Omental fat pad (tissue), 4 donors: ENCODE results near the gene RGS11. TPM values are rescaled to one million over a fixed set of nuclear protein-coding genes. Genes with fewer than 3 reads are reported as not detected.
A peak's percentile ranks its signal among the peaks of the same experiment; 100 is the strongest.

Experiments used
- ATAC-seq: fragments of 150-250 bp; one replicate; pipeline ENCODE4 v1.9.1; 2016; ENCODE audit warnings: mild to moderate bottlenecking, moderate library complexity; ENCODE audit not compliant: low FRiP score
- DNase-seq: peaks from one replicate; pipeline ENCODE4 v3.0.0-alpha.2; 2019; ENCODE audit warnings: low spot score
- CTCF ChIP-seq, 3 donors: fragments of 450-650 bp; IDR thresholded peaks; one replicate each; pipeline ENCODE4 v1.5.1; 2016 to 2017; ENCODE audit warnings: antibody characterized with exemption in 3 of 3, mild to moderate bottlenecking in 3 of 3, moderate library complexity in 2 of 3
- total RNA-seq, 4 donors: library from RNA; depleted of rRNA; stranded (reverse); fragments of >200 nt; gene quantifications; one replicate each; pipeline ENCODE4 v1.1.0, GENCODE V29; 2016

Gene RGS11
- total RNA-seq, 4 donors from 2014 or later = 5.0 to 23.5 (median 13.8) TPM

DNA sequence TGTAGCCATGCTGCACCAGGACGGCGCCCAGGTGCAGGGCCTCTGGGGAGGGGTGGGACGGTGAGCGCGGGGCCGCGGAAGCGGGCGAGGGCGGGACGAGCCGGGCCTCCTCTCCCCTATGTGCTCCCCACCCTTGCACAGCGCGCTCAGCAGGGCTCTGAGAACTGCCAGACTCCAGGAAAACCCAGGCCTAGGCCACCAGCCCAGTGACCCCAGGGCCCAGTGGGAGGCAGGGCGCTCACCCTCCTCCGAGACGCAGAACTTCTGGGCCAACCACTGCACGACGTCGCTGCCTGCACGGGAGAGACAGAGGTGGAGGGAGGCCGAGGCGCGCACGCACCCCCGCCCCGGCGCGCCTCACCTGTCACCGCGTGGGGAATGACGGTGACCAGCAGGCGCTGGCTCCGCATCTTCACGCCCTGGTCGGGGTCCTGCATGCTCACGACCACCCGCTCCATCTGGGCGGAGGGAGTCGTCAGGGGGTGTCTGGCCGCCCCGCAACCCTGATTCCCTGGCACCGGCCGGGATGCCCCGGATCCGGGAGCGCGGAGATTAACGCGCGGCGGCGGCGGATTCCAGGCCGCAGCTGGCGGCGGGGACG lies 603 bp downstream of the RGS11 start:
- ATAC-seq = no peak
- TF ChIP-seq CTCF (IDR thresholded peaks at IDR 0.05) = no peak
- DNase-seq = no peak

DNA sequence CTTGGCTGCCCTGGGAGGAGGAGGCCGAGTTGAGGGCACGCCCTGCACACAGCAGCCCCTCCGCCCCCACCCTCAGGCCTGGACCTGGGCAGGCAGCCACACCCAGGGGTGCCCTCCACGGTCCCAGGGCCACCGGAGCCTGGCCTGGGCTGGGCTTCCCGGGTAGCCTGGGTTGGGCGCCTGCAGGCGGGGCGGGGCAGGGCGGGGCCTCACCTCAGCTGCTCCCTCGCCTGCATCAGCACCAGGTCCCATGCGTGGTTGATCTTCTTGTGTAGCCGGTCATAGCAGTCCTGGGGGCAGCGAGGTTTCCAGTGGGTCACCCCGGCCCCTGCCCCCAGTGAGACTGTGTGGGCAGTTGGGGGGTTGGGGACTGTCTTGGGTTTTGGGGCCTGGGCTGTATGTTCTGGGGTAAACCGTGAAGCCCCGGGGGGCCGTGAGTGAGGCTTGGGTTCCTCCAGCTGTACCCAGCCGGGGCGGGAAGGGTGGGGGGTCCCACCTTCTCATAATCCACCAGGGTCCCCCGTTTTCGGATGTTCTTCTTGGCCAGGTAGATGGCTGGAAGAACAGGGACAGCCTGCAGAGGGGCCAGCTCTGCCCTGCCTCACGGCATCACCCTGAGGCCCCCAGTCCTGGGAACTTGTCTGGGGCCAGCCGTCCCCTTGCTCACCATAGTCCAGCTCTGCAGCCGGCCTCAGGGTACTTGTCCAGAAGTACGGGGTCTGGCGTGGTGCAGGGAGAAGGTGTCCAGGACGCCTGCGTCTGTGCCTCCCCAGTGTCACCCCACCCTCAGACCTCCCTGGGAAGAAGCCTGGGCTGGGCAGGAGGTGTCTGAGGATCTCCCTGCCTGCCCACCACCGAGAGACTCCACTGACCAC lies 2.0 kb downstream of the RGS11 start:
- DNase-seq = no peak
- TF ChIP-seq CTCF (IDR thresholded peaks at IDR 0.05) = no peak
- peak; percentile 5 for ATAC-seq

DNA sequence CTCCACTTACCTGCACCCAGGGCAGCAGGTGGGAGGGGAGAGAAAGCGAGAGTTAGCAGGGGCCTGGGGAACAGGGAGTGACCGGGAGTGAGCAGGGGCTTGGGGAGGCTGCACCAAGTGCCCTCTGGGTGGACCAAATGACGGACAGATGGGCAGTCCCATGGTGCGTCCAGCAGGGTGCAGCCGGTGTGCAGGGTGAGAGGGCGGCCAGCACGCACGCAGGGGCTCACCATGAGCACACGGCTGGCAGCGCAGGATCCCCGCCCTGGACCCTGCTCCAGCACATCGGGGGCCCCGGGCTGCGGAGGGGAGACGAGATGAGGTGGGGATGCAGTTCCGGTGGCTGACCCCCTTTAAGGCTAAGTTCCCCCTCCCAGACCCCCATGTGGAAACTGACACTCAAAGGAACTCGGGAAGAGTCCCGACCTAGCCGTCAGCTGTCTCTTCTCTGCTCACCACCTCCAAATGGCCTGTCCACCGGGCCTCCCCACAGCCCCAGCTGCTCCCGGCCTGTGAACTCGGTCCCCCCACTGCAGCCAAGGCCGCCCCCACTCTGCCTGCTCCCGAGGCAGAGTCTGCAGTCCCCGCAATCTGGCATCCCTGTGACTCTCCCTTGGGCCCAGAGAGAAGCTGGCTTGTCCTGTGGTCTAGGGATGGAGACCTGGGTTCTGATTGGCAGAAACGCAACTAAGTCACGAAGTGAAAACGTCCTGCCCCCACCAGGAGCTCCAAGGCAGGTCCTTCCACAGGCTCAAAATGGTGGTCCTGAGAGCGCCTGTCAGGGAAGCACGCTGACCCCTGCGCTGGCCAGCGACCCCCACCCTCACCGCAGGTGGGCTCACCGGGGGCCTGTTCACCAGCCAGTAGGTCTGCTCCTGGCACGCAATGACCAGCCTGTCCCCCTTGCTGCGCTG lies 2.9 kb downstream of the RGS11 start:
- no peak for TF ChIP-seq CTCF (IDR thresholded peaks at IDR 0.05)
- DNase-seq (no peak), ATAC-seq (no peak)

- TF ChIP-seq CTCF (IDR thresholded peaks at IDR 0.05) = no peak
- no peak for DNase-seq
Observed at GRCh38 chr16:270381-271255, 5.1 kb downstream of the RGS11 start.

GRCh38 chr16:269061-269796 lies 6.5 kb downstream of the RGS11 start:
- DNase-seq = no peak
- ATAC-seq = no peak
- TF ChIP-seq CTCF (IDR thresholded peaks at IDR 0.05) = no peak

More at GRCh38 chr16:270381-271255, 5.1 kb downstream of the RGS11 start:
- no peak for ATAC-seq
